Measurements from ENCODE around the gene AP4M1.
A peak's percentile ranks its signal among the peaks of the same experiment; 100 is the strongest.

AP4M1 gene

DNA sequence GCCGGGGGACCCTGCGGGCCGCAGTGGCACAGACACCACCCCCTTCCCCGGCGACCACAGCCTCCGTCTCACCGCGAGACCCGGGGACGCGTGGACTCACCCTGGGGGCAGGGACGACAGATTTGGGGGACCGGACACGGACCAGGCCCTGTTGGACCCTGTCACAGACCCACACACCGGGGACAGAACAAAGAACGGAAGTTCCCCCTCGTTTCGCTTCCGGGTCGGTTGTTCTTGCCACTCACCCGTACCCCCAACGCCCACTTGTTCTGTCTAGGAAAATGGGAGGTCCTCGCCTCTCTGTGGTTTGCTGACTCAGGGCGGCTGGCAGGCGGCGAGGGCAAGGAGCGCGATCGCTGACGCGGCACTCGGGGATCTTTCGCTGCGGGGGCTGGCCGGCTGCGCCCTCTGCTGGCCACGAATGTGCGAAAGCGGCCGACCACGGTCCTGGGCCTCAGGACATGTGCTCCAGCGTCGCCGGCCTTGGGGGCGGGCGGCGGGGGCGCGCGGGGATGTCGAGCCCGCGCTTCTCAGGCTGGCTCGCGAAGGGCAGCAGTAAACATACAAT, 19.8 kb upstream of the AP4M1 start, which contains the start of gene ZNF3:
ZNF3 (minus strand) TSS at position 189 of the 568 bp plus-strand sequence. CDS start 4,366 bp downstream, outside the sequence.
- Histone ChIP-seq H3K4me1 (no peaks in the 10 kb centered on the region), H3K9me3 (no peaks in the 10 kb centered on the region), H3K4me3 (ENCODE audit: low read depth, low read length) (peak within 1 kb of the TSS; percentile 94), H3K36me3 (peaks cover 42% of the 10 kb centered on the region), H3K27me3 (no peaks in the 10 kb centered on the region)
- DNase-seq = peak; percentile 98
- TF ChIP-seq, protein P1, sequence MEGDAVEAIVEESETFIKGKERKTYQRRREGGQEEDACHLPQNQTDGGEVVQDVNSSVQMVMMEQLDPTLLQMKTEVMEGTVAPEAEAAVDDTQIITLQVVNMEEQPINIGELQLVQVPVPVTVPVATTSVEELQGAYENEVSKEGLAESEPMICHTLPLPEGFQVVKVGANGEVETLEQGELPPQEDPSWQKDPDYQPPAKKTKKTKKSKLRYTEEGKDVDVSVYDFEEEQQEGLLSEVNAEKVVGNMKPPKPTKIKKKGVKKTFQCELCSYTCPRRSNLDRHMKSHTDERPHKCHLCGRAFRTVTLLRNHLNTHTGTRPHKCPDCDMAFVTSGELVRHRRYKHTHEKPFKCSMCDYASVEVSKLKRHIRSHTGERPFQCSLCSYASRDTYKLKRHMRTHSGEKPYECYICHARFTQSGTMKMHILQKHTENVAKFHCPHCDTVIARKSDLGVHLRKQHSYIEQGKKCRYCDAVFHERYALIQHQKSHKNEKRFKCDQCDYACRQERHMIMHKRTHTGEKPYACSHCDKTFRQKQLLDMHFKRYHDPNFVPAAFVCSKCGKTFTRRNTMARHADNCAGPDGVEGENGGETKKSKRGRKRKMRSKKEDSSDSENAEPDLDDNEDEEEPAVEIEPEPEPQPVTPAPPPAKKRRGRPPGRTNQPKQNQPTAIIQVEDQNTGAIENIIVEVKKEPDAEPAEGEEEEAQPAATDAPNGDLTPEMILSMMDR (IDR thresholded peaks at IDR 0.05; ENCODE audit: low read depth, low read length) = peak; percentile 80

DNA sequence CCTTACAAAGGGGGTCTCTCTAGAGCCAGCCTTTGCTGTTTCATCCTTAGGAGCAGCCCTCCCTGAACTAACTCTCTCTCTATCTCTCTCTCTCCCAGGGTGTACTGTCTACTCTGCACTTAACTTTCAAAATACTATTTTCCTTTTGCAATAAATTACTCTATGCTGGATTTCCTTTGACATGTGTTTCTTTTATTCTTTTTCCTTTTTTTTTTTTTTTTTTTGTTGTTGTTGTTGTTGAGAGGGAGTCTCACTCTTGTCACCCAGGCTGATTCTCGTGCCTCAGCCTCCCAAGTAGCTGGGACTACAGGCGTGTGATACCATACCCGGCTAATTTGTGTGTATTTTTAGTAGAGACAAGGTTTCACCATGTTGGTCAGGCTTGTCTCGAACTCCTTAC, 18.5 kb upstream of the AP4M1 start:
- Histone ChIP-seq H3K4me1 (0 out of 2 replicates have a peak, but pooled peaks cover 2% of the 10 kb centered on the region), H3K4me3 (ENCODE audit: low read depth, low read length) (no peak overlapping the region), H3K36me3 (peaks cover 29% of the 10 kb centered on the region), H3K9me3 (no peaks in the 10 kb centered on the region), H3K27me3 (no peaks in the 10 kb centered on the region)
- TF ChIP-seq, protein P1 (IDR thresholded peaks at IDR 0.05; ENCODE audit: low read depth, low read length) = no peak
- DNase-seq = no peak

DNA sequence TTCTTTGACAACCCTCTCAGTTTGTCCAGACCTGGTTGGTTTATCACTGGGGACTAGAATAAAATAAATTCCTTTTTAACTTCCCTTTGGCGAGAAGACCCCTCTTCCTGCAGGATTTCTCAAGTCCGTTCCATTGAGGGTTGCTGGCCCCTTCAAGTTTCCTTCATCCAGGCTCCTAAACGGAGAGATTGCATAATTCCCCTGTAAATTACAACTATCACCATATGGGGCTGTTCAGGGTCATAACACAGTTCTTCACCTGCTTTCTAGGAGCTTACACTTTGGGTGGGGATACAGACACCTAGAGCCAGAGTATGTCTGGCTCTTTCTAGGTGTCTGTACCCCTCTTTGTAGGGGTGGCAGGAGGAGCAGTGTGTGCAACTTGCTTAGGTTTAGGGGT, 15.9 kb upstream of the AP4M1 start:
- DNase-seq = no peak
- TF ChIP-seq, protein P1 (IDR thresholded peaks at IDR 0.05; ENCODE audit: low read depth, low read length) = no peak
- no peaks in the 10 kb centered on the region for H3K9me3 ChIP-seq

GRCh38 chr7:100087055-100087750, 14.2 kb upstream of the AP4M1 start:
- TF ChIP-seq, protein P1 (IDR thresholded peaks at IDR 0.05; ENCODE audit: low read depth, low read length) = no peak
- 0 out of 2 replicates have a peak, but pooled peaks cover 2% of the 10 kb centered on the region for H3K4me1 ChIP-seq
- no peaks in the 10 kb centered on the region for H3K9me3 ChIP-seq

More for the DNA sequence above, 15.9 kb upstream of the AP4M1 start:
- Histone ChIP-seq H3K27me3 (no peaks in the 10 kb centered on the region), H3K36me3 (peaks cover 9% of the 10 kb centered on the region), H3K4me1 (0 out of 2 replicates have a peak, but pooled peaks cover 2% of the 10 kb centered on the region), H3K4me3 (ENCODE audit: low read depth, low read length) (no peak overlapping the region)

GRCh38 chr7:100088095-100088620, 13.3 kb upstream of the AP4M1 start:
- Histone ChIP-seq H3K4me3 (ENCODE audit: low read depth, low read length) (peak overlapping the region; percentile 86), H3K27me3 (no peaks in the 10 kb centered on the region), H3K4me1 (0 out of 2 replicates have a peak, but pooled peaks cover 2% of the 10 kb centered on the region), H3K9me3 (no peaks in the 10 kb centered on the region), H3K36me3 (peaks cover 27% of the 10 kb centered on the region)
- TF ChIP-seq, protein P1 (IDR thresholded peaks at IDR 0.05; ENCODE audit: low read depth, low read length) = no peak
- DNase-seq = no peak

More at GRCh38 chr7:100087055-100087750, 14.2 kb upstream of the AP4M1 start:
- no peak for DNase-seq
- H3K27me3 ChIP-seq = no peaks in the 10 kb centered on the region
- peaks cover 18% of the 10 kb centered on the region for H3K36me3 ChIP-seq
- no peak overlapping the region for H3K4me3 ChIP-seq (ENCODE audit: low read depth, low read length)

All from BE2C (cell line).